CD8-positive, alpha-beta memory T cell (primary cell): ENCODE data around the gene FAM217B. TPM values are rescaled to one million over a fixed set of nuclear protein-coding genes. Genes with fewer than 3 reads are reported as not detected.

Experiments used
- CTCF ChIA-PET: fragments of 350-600 bp; sonication (Branson Sonifier 250); formaldehyde crosslinking; loops from one replicate; lab custom pipeline; 2021; ENCODE audit warnings: antibody characterized with exemption; lab: Charles Lee
- POLR2A ChIA-PET: fragments of 350-600 bp; sonication (Branson Sonifier 250); formaldehyde crosslinking; loops from one replicate; lab custom pipeline; 2021; ENCODE audit warnings: antibody characterized with exemption; lab: Charles Lee
- DNase-seq, 5 donors: peaks; one replicate each; pipeline versions ENCODE4 v3.0.0 to v3.0.0-alpha.2; 2020 to 2022; ENCODE audit warnings: mixed read lengths in 1 of 5
- H3K27ac ChIP-seq: one replicate; pipeline ENCODE4 v1.7.0; 2013; ENCODE audit warnings: low read depth, mild to moderate bottlenecking, low read length, moderate library complexity
- H3K27me3 ChIP-seq: 2 replicates; pipeline ENCODE4 v1.7.0; 2013; ENCODE audit warnings: low read length, mild to moderate bottlenecking; ENCODE audit not compliant: insufficient read depth, poor library complexity, severe bottlenecking
- H3K36me3 ChIP-seq: 2 replicates; pipeline ENCODE4 v1.7.0; 2013; ENCODE audit warnings: mild to moderate bottlenecking, low read length, moderate library complexity; ENCODE audit not compliant: insufficient read depth
- H3K4me1 ChIP-seq: 2 replicates; pipeline ENCODE4 v1.7.0; 2013; ENCODE audit warnings: mild to moderate bottlenecking, low read length, moderate library complexity; ENCODE audit not compliant: insufficient read depth
- H3K4me3 ChIP-seq: 2 replicates; pipeline ENCODE4 v1.7.0; 2013; ENCODE audit warnings: mild to moderate bottlenecking, low read length
- H3K9me3 ChIP-seq: 2 replicates; pipeline ENCODE4 v1.7.0; 2013; ENCODE audit warnings: mild to moderate bottlenecking, low read length
- H3K27ac Mint-ChIP-seq, 8 donors: one replicate each; pipeline ENCODE4 v1.8.0; 2020 to 2021; ENCODE audit warnings: mixed read lengths in 8 of 8, mild to moderate bottlenecking in 6 of 8, inconsistent platforms in 3 of 8, moderate library complexity in 3 of 8
- H3K27me3 Mint-ChIP-seq, 2 donors: one replicate each; pipeline ENCODE4 v1.8.0; 2020 to 2021; ENCODE audit warnings: mixed read lengths in 2 of 2, mild to moderate bottlenecking in 1 of 2, moderate library complexity in 1 of 2
- H3K36me3 Mint-ChIP-seq, 3 donors: one replicate each; pipeline ENCODE4 v1.8.0; 2020 to 2021; ENCODE audit warnings: mixed read lengths in 3 of 3, inconsistent platforms in 1 of 3, mild to moderate bottlenecking in 1 of 3
- H3K4me1 Mint-ChIP-seq, 3 donors: one replicate each; pipeline ENCODE4 v1.8.0; 2020 to 2021; ENCODE audit warnings: mixed read lengths in 3 of 3, inconsistent platforms in 1 of 3, mild to moderate bottlenecking in 1 of 3
- H3K4me3 Mint-ChIP-seq, 7 donors: one replicate each; pipeline ENCODE4 v1.8.0; 2020 to 2021; ENCODE audit warnings: mixed read lengths in 7 of 7, mild to moderate bottlenecking in 6 of 7, moderate library complexity in 4 of 7, inconsistent platforms in 2 of 7
- H3K9me3 Mint-ChIP-seq, 5 donors: one replicate each; pipeline ENCODE4 v1.8.0; 2020 to 2022; ENCODE audit warnings: mixed read lengths in 5 of 5, mild to moderate bottlenecking in 3 of 5, moderate library complexity in 2 of 5, inconsistent platforms in 1 of 5
- polyA plus RNA-seq: library from polyadenylated mRNA; unstranded; fragments of 300-500 nt; fragmentation: Illumina TruSeq; gene quantifications from one replicate; pipeline ENCODE4 v1.2.3, GENCODE V29; 2021
- total RNA-seq, 2 experiments: library from RNA; stranded (reverse); gene quantifications; one replicate each; pipeline ENCODE4 v1.2.3, GENCODE V29; 2021

Gene FAM217B
- total and polyA plus RNA-seq, 3 experiments from 2014 or later = 32.2 to 39.3 (median 35.9) TPM

- Histone ChIP-seq H3K27me3 (no peaks in the 10 kb centered on the region), H3K9me3 (no peaks in the 10 kb centered on the region), H3K27ac (peak within 1 kb of the TSS; percentile 55), H3K4me1 (peaks cover 12% of the 10 kb centered on the region), H3K4me3 (peak within 1 kb of the TSS; percentile 63), H3K36me3 (no peaks in the 10 kb centered on the region)
- no peaks in the 10 kb centered on the region for H3K9me3 Mint-ChIP-seq
- POLR2A ChIA-PET = interaction anchor here (0.6 kb wide), 2 partner anchors 11 to 79 kb away, joined by 3 read pairs; no protein-coding TSS in a partner anchor
- H3K4me1 Mint-ChIP-seq = peaks cover 31 to 45% (median 37%) of the 10 kb centered on the region in 3 donors
- no peaks in the 10 kb centered on the region for H3K27me3 Mint-ChIP-seq
- peak within 1 kb of the TSS in 5 of 8 donors; percentile 43 to 77 (median 68) for H3K27ac Mint-ChIP-seq
- CTCF ChIA-PET = interaction anchor here (1.1 to 4.8 kb wide), 8 partner anchors 8 to 163 kb away, joined by 3 to 49 read pairs (median 6); no protein-coding TSS in a partner anchor
- no peaks in the 10 kb centered on the region for H3K36me3 Mint-ChIP-seq
- H3K4me3 Mint-ChIP-seq = peak within 1 kb of the TSS; percentile 71 to 95 (median 80)
- DNase-seq = peak; percentile 57 to 84 (median 71)
Observed at GRCh38 chr20:59933296-59933848, 6.8 kb upstream of the FAM217B start, which contains the start of gene SYCP2. TSS of gene SYCP2 (minus strand) at chr20:59933637. CDS start at chr20:59922413, 11,224 bp downstream.

GRCh38 chr20:59933849-59934585 is 6.2 kb upstream of the FAM217B start:
- no peaks in the 10 kb centered on the region for H3K36me3 ChIP-seq
- Mint-ChIP-seq H3K4me3 (peak overlapping the region; percentile 71 to 95 (median 80)), H3K9me3 (no peaks in the 10 kb centered on the region), H3K27me3 (no peaks in the 10 kb centered on the region), H3K36me3 (peaks cover 0 to 2% (median 0%) of the 10 kb centered on the region in 3 donors), H3K27ac (peak overlapping the region in 5 of 8 donors; percentile 43 to 77 (median 68)), H3K4me1 (peaks cover 36 to 51% (median 43%) of the 10 kb centered on the region in 3 donors)
- POLR2A ChIA-PET = interaction anchor here (0.6 kb wide), 2 partner anchors 12 to 15 kb away, joined by 3 read pairs; no protein-coding TSS in a partner anchor
- H3K27me3 ChIP-seq = no peaks in the 10 kb centered on the region
- H3K9me3 ChIP-seq = no peaks in the 10 kb centered on the region
- peaks cover 19% of the 10 kb centered on the region for H3K4me1 ChIP-seq
- CTCF ChIA-PET = interaction anchor here (1.0 to 4.8 kb wide), 10 partner anchors 9 to 162 kb away, joined by 3 to 49 read pairs (median 5); no protein-coding TSS in a partner anchor
- peak; percentile 73 to 81 (median 77) for DNase-seq
- H3K27ac ChIP-seq = peak overlapping the region; percentile 55
- H3K4me3 ChIP-seq = peak overlapping the region; percentile 63

GRCh38 chr20:59935457-59936185 is 4.6 kb upstream of the FAM217B start:
- DNase-seq = no peak
- no peaks in the 10 kb centered on the region for H3K36me3 ChIP-seq
- peaks cover 0 to 8% (median 0%) of the 10 kb centered on the region in 3 donors for H3K36me3 Mint-ChIP-seq
- CTCF ChIA-PET = interaction anchor here (1.6 to 4.8 kb wide), 3 partner anchors 10 to 20 kb away, joined by 4 to 49 read pairs (median 9); no protein-coding TSS in a partner anchor
- POLR2A ChIA-PET = interaction anchor here (0.8 kb wide), 1 partner anchor 13 kb away, joined by 3 read pairs; no protein-coding TSS in a partner anchor
- H3K27me3 Mint-ChIP-seq = no peaks in the 10 kb centered on the region
- no peaks in the 10 kb centered on the region for H3K27me3 ChIP-seq
- no peak overlapping the region for H3K27ac ChIP-seq
- H3K9me3 ChIP-seq = no peaks in the 10 kb centered on the region
- peak overlapping the region in 1 of 8 donors; percentile 77 for H3K27ac Mint-ChIP-seq
- peaks cover 40 to 57% (median 45%) of the 10 kb centered on the region in 3 donors for H3K4me1 Mint-ChIP-seq
- H3K4me1 ChIP-seq = peaks cover 22% of the 10 kb centered on the region
- H3K4me3 Mint-ChIP-seq = peak overlapping the region in 2 of 7 donors; percentile 32 to 64
- no peaks in the 10 kb centered on the region for H3K9me3 Mint-ChIP-seq
- no peak overlapping the region for H3K4me3 ChIP-seq

GRCh38 chr20:59936409-59936808 is 3.8 kb upstream of the FAM217B start:
- peaks cover 30% of the 10 kb centered on the region for H3K4me1 ChIP-seq
- Mint-ChIP-seq H3K4me3 (peak overlapping the region in 1 of 7 donors; percentile 64), H3K27ac (peak overlapping the region in 3 of 8 donors; percentile 24 to 77 (median 41)), H3K9me3 (no peaks in the 10 kb centered on the region), H3K36me3 (peaks cover 0 to 15% (median 0%) of the 10 kb centered on the region in 3 donors), H3K4me1 (peaks cover 48 to 65% (median 53%) of the 10 kb centered on the region in 3 donors), H3K27me3 (no peaks in the 10 kb centered on the region)
- ChIA-PET POLR2A (no interaction called here), CTCF (interaction anchor here (1.6 to 4.8 kb wide), 2 partner anchors 10 to 11 kb away, joined by 4 to 49 read pairs; no protein-coding TSS in a partner anchor)
- no peaks in the 10 kb centered on the region for H3K9me3 ChIP-seq
- no peak for DNase-seq
- no peak overlapping the region for H3K4me3 ChIP-seq
- no peaks in the 10 kb centered on the region for H3K27me3 ChIP-seq
- H3K36me3 ChIP-seq = no peaks in the 10 kb centered on the region
- H3K27ac ChIP-seq = no peak overlapping the region

GRCh38 chr20:59937150-59937549 is 3.0 kb upstream of the FAM217B start:
- Mint-ChIP-seq H3K27me3 (no peaks in the 10 kb centered on the region), H3K4me1 (peaks cover 52 to 65% (median 54%) of the 10 kb centered on the region in 3 donors), H3K4me3 (peak overlapping the region in 3 of 7 donors; percentile 21 to 68 (median 60)), H3K27ac (peak overlapping the region in 6 of 8 donors; percentile 4 to 75 (median 64)), H3K36me3 (peaks cover 0 to 17% (median under 1%) of the 10 kb centered on the region in 3 donors), H3K9me3 (no peaks in the 10 kb centered on the region)
- CTCF ChIA-PET = interaction anchor here (1.6 to 4.8 kb wide), 2 partner anchors 9 to 11 kb away, joined by 4 to 49 read pairs; no protein-coding TSS in a partner anchor
- H3K9me3 ChIP-seq = no peaks in the 10 kb centered on the region
- no peak overlapping the region for H3K27ac ChIP-seq
- no peaks in the 10 kb centered on the region for H3K36me3 ChIP-seq
- H3K4me3 ChIP-seq = no peak overlapping the region
- no peaks in the 10 kb centered on the region for H3K27me3 ChIP-seq
- POLR2A ChIA-PET = no interaction called here
- H3K4me1 ChIP-seq = peaks cover 35% of the 10 kb centered on the region
- no peak for DNase-seq

- H3K27ac ChIP-seq = no peak overlapping the region
- DNase-seq = no peak
- ChIA-PET CTCF (interaction anchor here (1.3 to 3.8 kb wide), 2 partner anchors 11 to 14 kb away, joined by 3 to 29 read pairs; no protein-coding TSS in a partner anchor), POLR2A (no interaction called here)
- H3K4me1 ChIP-seq = peaks cover 35% of the 10 kb centered on the region
- H3K9me3 ChIP-seq = no peaks in the 10 kb centered on the region
- Mint-ChIP-seq H3K36me3 (peaks cover 0 to 26% (median 5%) of the 10 kb centered on the region in 3 donors), H3K9me3 (no peaks in the 10 kb centered on the region), H3K27me3 (no peaks in the 10 kb centered on the region), H3K4me1 (peaks cover 55 to 68% (median 57%) of the 10 kb centered on the region in 3 donors), H3K27ac (peak overlapping the region; percentile 20 to 88 (median 78)), H3K4me3 (peak overlapping the region; percentile 77 to 92 (median 87))
- H3K36me3 ChIP-seq = peaks cover 7% of the 10 kb centered on the region
- no peaks in the 10 kb centered on the region for H3K27me3 ChIP-seq
- H3K4me3 ChIP-seq = no peak overlapping the region
Observed at GRCh38 chr20:59938221-59938620, 2.0 kb upstream of the FAM217B start.

- Histone ChIP-seq H3K36me3 (peaks cover 11% of the 10 kb centered on the region), H3K4me1 (peaks cover 35% of the 10 kb centered on the region), H3K27ac (no peak overlapping the region), H3K9me3 (no peaks in the 10 kb centered on the region), H3K27me3 (no peaks in the 10 kb centered on the region), H3K4me3 (no peak overlapping the region)
- no peaks in the 10 kb centered on the region for H3K27me3 Mint-ChIP-seq
- peak overlapping the region; percentile 77 to 92 (median 87) for H3K4me3 Mint-ChIP-seq
- ChIA-PET POLR2A (no interaction called here), CTCF (interaction anchor here (1.3 to 3.8 kb wide), 2 partner anchors 11 to 14 kb away, joined by 3 to 29 read pairs; no protein-coding TSS in a partner anchor)
- H3K9me3 Mint-ChIP-seq = no peaks in the 10 kb centered on the region
- peaks cover 0 to 29% (median 5%) of the 10 kb centered on the region in 3 donors for H3K36me3 Mint-ChIP-seq
- DNase-seq = no peak
- peak overlapping the region; percentile 26 to 88 (median 78) for H3K27ac Mint-ChIP-seq
- H3K4me1 Mint-ChIP-seq = peaks cover 55 to 68% (median 57%) of the 10 kb centered on the region in 3 donors
Observed at GRCh38 chr20:59938696-59939051, 1.5 kb upstream of the FAM217B start.
